ENCODE data around the gene ZBTB17.
A peak's percentile ranks its signal among the peaks of the same experiment; 100 is the strongest.
"Not testable (repeated sequence)": the region's sequence is repeated elsewhere in the genome, so short reads cannot be mapped to it uniquely, and the experiment has no call there.

ZBTB17 gene

GRCh38 chr1:15931884-15932283 is 44.0 kb downstream of the ZBTB17 start:
- DNase-seq: no peak

- no peak for DNase-seq
These were observed 44.5 kb downstream of the ZBTB17 start for GRCh38 chr1:15931401-15931800.

- DNase-seq: no peak
These were observed 46.6 kb downstream of the ZBTB17 start for GRCh38 chr1:15928971-15929965.

GRCh38 chr1:15926448-15926847 is 49.5 kb downstream of the ZBTB17 start:
- not testable (repeated sequence) for DNase-seq

- DNase-seq: no peak
These were observed 52.7 kb downstream of the ZBTB17 start for GRCh38 chr1:15923241-15923640.

GRCh38 chr1:15918962-15919715 is 56.8 kb downstream of the ZBTB17 start:
- DNase-seq: peak; percentile 90

- DNase-seq: no peak
These were observed 59.0 kb downstream of the ZBTB17 start for GRCh38 chr1:15916916-15917315.

- DNase-seq: no peak
These were observed 59.5 kb downstream of the ZBTB17 start for GRCh38 chr1:15916417-15916816.

GRCh38 chr1:15915991-15916390 is 59.9 kb downstream of the ZBTB17 start:
- DNase-seq: no peak

- DNase-seq: not testable (repeated sequence)
These were observed 62.3 kb downstream of the ZBTB17 start for GRCh38 chr1:15913607-15914006.

- no peak for DNase-seq
These were observed 64.0 kb downstream of the ZBTB17 start for GRCh38 chr1:15911927-15912326.

- no peak for DNase-seq
These were observed 64.8 kb downstream of the ZBTB17 start for GRCh38 chr1:15911141-15911540.

- DNase-seq: no peak
These were observed 67.3 kb downstream of the ZBTB17 start for GRCh38 chr1:15908597-15908996.

GRCh38 chr1:15902882-15903281 is 73.0 kb downstream of the ZBTB17 start:
- no peak for DNase-seq

GRCh38 chr1:15900662-15901279 is 75.1 kb downstream of the ZBTB17 start:
- DNase-seq: no peak

- no peak for DNase-seq
These were observed 76.6 kb downstream of the ZBTB17 start for GRCh38 chr1:15899266-15899665.

- DNase-seq: not testable (repeated sequence)
These were observed 78.9 kb downstream of the ZBTB17 start for GRCh38 chr1:15896841-15897610.

- no peak for DNase-seq
These were observed 80.7 kb downstream of the ZBTB17 start for GRCh38 chr1:15895233-15895632.

GRCh38 chr1:15892857-15893599 is 82.9 kb downstream of the ZBTB17 start:
- DNase-seq: not testable (repeated sequence)
